HEK293T (cell line): ENCODE measurements around the gene EXOC7.

Source experiments
- BHLHE40 ChIP-seq: fragments of 450-650 bp; IDR thresholded peaks from 2 replicates; pipeline ENCODE4 v1.6.1; 2016; ENCODE audit warnings: mild to moderate bottlenecking, moderate library complexity, borderline replicate concordance
- FOXA1 ChIP-seq: fragments of 450-650 bp; IDR thresholded peaks from 2 replicates; pipeline ENCODE4 v1.6.1; 2016; ENCODE audit warnings: mild to moderate bottlenecking
- SUZ12 ChIP-seq: fragments of 450-650 bp; IDR thresholded peaks from 2 replicates; pipeline ENCODE4 v1.6.1; 2016; ENCODE audit warnings: mild to moderate bottlenecking

- no peak for TF ChIP-seq BHLHE40
- TF ChIP-seq FOXA1: no peak
- no peak for TF ChIP-seq SUZ12
These were observed 49.0 kb upstream of the EXOC7 start for GRCh38 chr17:76152591-76152990.
